Endothelial cell of umbilical vein (primary cell): ENCODE data around the gene ITPKB. TPM values are rescaled to one million over a fixed set of nuclear protein-coding genes. Genes with fewer than 3 reads are reported as not detected.
"Not testable (repeated sequence)": the region's sequence is repeated elsewhere in the genome, so short reads cannot be mapped to it uniquely, and the experiment has no call there.

ENCODE experiments used
- BruUV-seq: library from RNA; stranded (reverse); fragments of 400-500 nt; replicated peaks from 2 replicates; lab custom pipeline; 2021; lab: Mats Ljungman, UMichigan
- CTCF ChIA-PET: fragments of 300-600, 350-600 bp; sonication (Branson Sonifier 250); formaldehyde crosslinking; loops from one replicate; lab custom pipeline; 2021; ENCODE audit warnings: antibody characterized with exemption, inconsistent platforms; lab: Charles Lee
- POLR2A ChIA-PET: fragments of 300-600, 350-600 bp; sonication (Branson Sonifier 250); formaldehyde crosslinking; loops from one replicate; lab custom pipeline; 2021; ENCODE audit warnings: antibody characterized with exemption, inconsistent platforms; lab: Charles Lee
- DNase-seq: peaks from one replicate; pipeline ENCODE4 v3.0.0-alpha.2; 2011; ENCODE audit warnings: low read depth, low spot score
- FAIRE-seq: peaks from 2 replicates; lab custom pipeline; 2011; peaks lifted over from hg19 to GRCh38; lab: Jason Lieb, UNC
- H2AFZ ChIP-seq: 2 replicates; pipeline ENCODE4 v1.6.0; 2012; ENCODE audit warnings: low read depth, low read length, control low read depth, inconsistent platforms
- H3K27ac ChIP-seq: 2 replicates; pipeline ENCODE4 v1.5.1; 2011; ENCODE audit warnings: low read depth, mild to moderate bottlenecking, control low read depth, low read length, moderate library complexity; ENCODE audit not compliant: insufficient read depth
- H3K27me3 ChIP-seq, 2 experiments: 2 replicates each; pipeline versions ENCODE4 v1.6.0 to v1.6.1; 2011; ENCODE audit warnings: low read length in 2 of 2, mixed read lengths in 1 of 2; ENCODE audit not compliant: control insufficient read depth in 2 of 2, insufficient read depth in 2 of 2
- H3K36me3 ChIP-seq, 2 experiments: 2 replicates in 1 of 2; 3 replicates in 1 of 2; pipeline ENCODE4 v1.5.1; 2011; ENCODE audit warnings: low read length in 2 of 2, mild to moderate bottlenecking in 1 of 2, moderate library complexity in 1 of 2; ENCODE audit not compliant: control insufficient read depth in 2 of 2, insufficient read depth in 2 of 2; ENCODE audit errors: extremely low read depth in 1 of 2
- H3K4me1 ChIP-seq: 3 replicates; pipeline ENCODE4 v1.5.1; 2011; ENCODE audit warnings: mild to moderate bottlenecking, low read length; ENCODE audit not compliant: control insufficient read depth, insufficient read depth; ENCODE audit errors: extremely low read depth
- H3K4me2 ChIP-seq: 2 replicates; pipeline ENCODE4 v1.6.1; 2011; ENCODE audit warnings: low read length, control low read depth, mixed read lengths; ENCODE audit not compliant: insufficient read depth
- H3K4me3 ChIP-seq, 3 experiments: fragments of 200-600 bp in 1 of 3; sonication (generic), shearing (Covaris generic) in 1 of 3; replicated peaks in 1 of 3; 2 replicates each; pipeline ENCODE4 v1.5.1; 2011 to 2016; ENCODE audit warnings: control low read depth in 3 of 3, low read length in 3 of 3, mild to moderate bottlenecking in 2 of 3, inconsistent platforms in 1 of 3, low read depth in 1 of 3, moderate library complexity in 1 of 3; ENCODE audit not compliant: insufficient read depth in 1 of 3
- H3K79me2 ChIP-seq: 2 replicates; pipeline ENCODE4 v1.6.0; 2012; ENCODE audit warnings: low read length, inconsistent platforms; ENCODE audit not compliant: control insufficient read depth, insufficient read depth
- H3K9ac ChIP-seq: replicated peaks from 2 replicates; pipeline ENCODE3; 2011; ENCODE audit warnings: low read length, control low read depth; ENCODE audit not compliant: insufficient read depth; ENCODE audit errors: extremely low read depth
- H3K9me1 ChIP-seq: replicated peaks from 3 replicates; pipeline ENCODE4 v1.6.0; 2011; ENCODE audit warnings: mild to moderate bottlenecking, low read length; ENCODE audit not compliant: control insufficient read depth, insufficient read depth; ENCODE audit errors: extremely low read depth
- H3K9me3 ChIP-seq: replicated peaks from 2 replicates; pipeline ENCODE4 v1.5.1; 2012; ENCODE audit warnings: low read length, inconsistent platforms; ENCODE audit not compliant: control insufficient read depth, insufficient read depth
- H4K20me1 ChIP-seq: replicated peaks from 2 replicates; pipeline ENCODE3; 2011; ENCODE audit warnings: mild to moderate bottlenecking, low read length; ENCODE audit not compliant: control insufficient read depth, insufficient read depth; ENCODE audit errors: extremely low read depth
- CTCF ChIP-seq, 2 donors: IDR thresholded peaks; 1 replicate in 1 of 2; 2 replicates in 1 of 2; pipeline ENCODE4 v1.5.1; 2011; ENCODE audit warnings: low read length in 2 of 2, mild to moderate bottlenecking in 2 of 2, moderate library complexity in 2 of 2, control low read depth in 1 of 2, inconsistent platforms in 1 of 2, low read depth in 1 of 2; ENCODE audit not compliant: insufficient read depth in 1 of 2; ENCODE audit errors: extremely low read depth in 1 of 2
- EZH2 ChIP-seq: IDR thresholded peaks from 2 replicates; pipeline ENCODE4 v1.6.1; 2012; ENCODE audit warnings: borderline replicate concordance, low read depth, mild to moderate bottlenecking, moderate library complexity, low read length, inconsistent platforms; ENCODE audit not compliant: severe bottlenecking
- FOS ChIP-seq: IDR thresholded peaks from 2 replicates; pipeline ENCODE4 v1.6.1; 2011; ENCODE audit warnings: mild to moderate bottlenecking, low read length, moderate library complexity, borderline replicate concordance; ENCODE audit not compliant: insufficient read depth
- GATA2 ChIP-seq: IDR thresholded peaks from 2 replicates; pipeline ENCODE4 v1.7.0; 2011; ENCODE audit warnings: low read depth, mild to moderate bottlenecking, moderate library complexity, mixed read lengths, low read length; ENCODE audit not compliant: insufficient read length, insufficient read depth
- JUN ChIP-seq: IDR thresholded peaks from 2 replicates; pipeline ENCODE4 v1.6.1; 2011; ENCODE audit warnings: borderline replicate concordance, low read depth; ENCODE audit not compliant: insufficient read length, insufficient read depth
- MYC ChIP-seq: IDR thresholded peaks from one replicate; pipeline ENCODE4 v1.6.1; 2011; ENCODE audit warnings: mild to moderate bottlenecking, low read depth, low read length
- POLR2A ChIP-seq: IDR thresholded peaks from 2 replicates; pipeline ENCODE4 v1.6.1; 2012; ENCODE audit warnings: low read depth, mild to moderate bottlenecking, control low read depth, low read length
- POLR2AphosphoS5 ChIP-seq: IDR thresholded peaks from 2 replicates; pipeline ENCODE4 v1.6.1; 2012; ENCODE audit warnings: low read depth, mild to moderate bottlenecking, control low read depth, low read length, moderate library complexity; ENCODE audit not compliant: insufficient read depth
- dilution Hi-C: fragments of 300-500 bp; cut with MboI; formaldehyde crosslinking; loops from one replicate; pipeline ENCODE4 v1.15.0; 2019; ENCODE audit warnings: low sequenced_read_pairs; ENCODE audit not compliant: extremely low pct_ligation_motif_present
- intact Hi-C: fragments of 100-400 bp; cut with micrococcal nuclease; formaldehyde crosslinking; loops from one replicate; pipeline ENCODE4 v1.10.0; 2022
- polyA plus RNA-seq, 4 experiments: library from polyadenylated mRNA; depleted of rRNA in 3 of 4; stranded (reverse) in 3 of 4; unstranded in 1 of 4; fragments of >200 nt; gene quantifications; 2 replicates each; pipeline versions ENCODE4 v1.2.1 to v1.2.3, GENCODE V29; 2011 to 2012; ENCODE audit warnings: missing spikeins in 1 of 4
- total RNA-seq: library from RNA; stranded (reverse); gene quantifications from 2 replicates; pipeline ENCODE4 v1.2.3, GENCODE V29; 2021
- TF ChIP-seq, protein P1 (sequence below): IDR thresholded peaks from 2 replicates; pipeline ENCODE4 v1.6.1; 2011; ENCODE audit not compliant: insufficient read depth, insufficient read length

ITPKB gene
- total and polyA plus RNA-seq, 2 donors (not counting 3 experiments of a cell fraction or from before 2014, with no cell fraction given) = 7.7 to 34.8 TPM

DNA sequence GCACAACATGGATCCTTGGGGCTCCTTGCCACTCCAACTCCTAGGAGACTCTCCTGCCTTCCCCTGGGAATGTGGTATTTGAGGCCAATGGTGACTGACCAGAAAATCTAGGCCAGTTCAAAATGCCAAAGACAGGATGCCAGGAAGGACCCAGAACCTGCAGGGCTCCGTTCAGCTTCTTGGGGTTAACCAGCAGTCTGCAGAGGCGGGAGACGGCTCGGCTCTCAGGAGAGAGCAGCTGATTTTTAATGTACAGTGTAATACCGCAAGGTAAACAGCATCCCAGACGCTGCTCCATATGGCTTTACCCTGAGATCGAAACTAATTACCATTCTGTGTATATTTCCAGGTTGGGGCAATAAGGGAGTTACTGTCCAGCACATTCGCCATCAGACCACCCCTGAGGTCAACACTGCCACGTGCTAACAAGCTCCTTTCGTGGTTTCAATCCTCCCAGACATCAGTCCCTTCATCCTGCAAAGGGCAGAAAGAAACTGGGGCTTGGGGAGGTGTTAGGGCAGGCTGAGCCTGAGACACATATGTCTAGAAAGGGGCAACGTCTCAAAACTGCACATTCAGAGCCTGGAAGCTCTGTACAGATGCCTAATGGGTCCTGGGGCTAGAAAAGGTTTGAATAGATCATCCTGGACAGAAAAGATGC is 16.7 kb downstream of the ITPKB start:
- TF ChIP-seq FOS (no peak), POLR2A (no peak), GATA2 (no peak), POLR2AphosphoS5 (no peak), CTCF (IDR thresholded peaks at IDR 0.05; ENCODE audit: extremely low read depth in 1 of 2, insufficient read depth in 1 of 2, low read depth in 1 of 2, low read length in 2 of 2) (no peak), JUN (no peak), MYC (no peak), EZH2 (no peak)
- TF ChIP-seq, protein P1, sequence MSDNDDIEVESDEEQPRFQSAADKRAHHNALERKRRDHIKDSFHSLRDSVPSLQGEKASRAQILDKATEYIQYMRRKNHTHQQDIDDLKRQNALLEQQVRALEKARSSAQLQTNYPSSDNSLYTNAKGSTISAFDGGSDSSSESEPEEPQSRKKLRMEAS = no peak
- Histone ChIP-seq H3K36me3 (no peaks in the 10 kb centered on the region), H2AFZ (no peak overlapping the region), H3K4me3 (no peak overlapping the region), H3K27me3 (no peaks in the 10 kb centered on the region), H3K9me3 (no peaks in the 10 kb centered on the region), H3K9ac (no peak overlapping the region), H3K9me1 (no peaks in the 10 kb centered on the region), H3K4me2 (no peak overlapping the region), H3K27ac (no peak overlapping the region), H3K4me1 (peaks cover 10% of the 10 kb centered on the region), H3K79me2 (peaks cover 4% of the 10 kb centered on the region), H4K20me1 (no peaks in the 10 kb centered on the region)
- BruUV-seq = no TSS peak
- POLR2A ChIA-PET = no interaction called here
- CTCF ChIA-PET = interaction anchor here (0.5 to 1.3 kb wide), 2 partner anchors 10 to 31 kb away, joined by 3 to 5 read pairs; no protein-coding TSS in a partner anchor
- dilution Hi-C loops = no loop called here
- intact Hi-C loops = no loop called here
- DNase-seq = no peak
- no peak for FAIRE-seq

GRCh38 chr1:226720574-226720973 is 18.5 kb downstream of the ITPKB start:
- POLR2A ChIA-PET = interaction anchor here (0.9 kb wide), 1 partner anchor 170 kb away, joined by 14 read pairs; no protein-coding TSS in a partner anchor
- H3K4me2 ChIP-seq, H2AFZ ChIP-seq, CTCF ChIA-PET, DNase-seq, H3K79me2 ChIP-seq, H3K27ac ChIP-seq, H3K9ac ChIP-seq, BruUV-seq, H3K36me3 ChIP-seq, H3K9me1 ChIP-seq, H3K9me3 ChIP-seq, H4K20me1 ChIP-seq, H3K4me3 ChIP-seq, intact Hi-C loops, H3K27me3 ChIP-seq, dilution Hi-C loops, FAIRE-seq: not testable (repeated sequence)
- H3K4me1 ChIP-seq = peaks cover 10% of the 10 kb centered on the region
